ENCODE results near the gene PHLDB2.

DNA sequence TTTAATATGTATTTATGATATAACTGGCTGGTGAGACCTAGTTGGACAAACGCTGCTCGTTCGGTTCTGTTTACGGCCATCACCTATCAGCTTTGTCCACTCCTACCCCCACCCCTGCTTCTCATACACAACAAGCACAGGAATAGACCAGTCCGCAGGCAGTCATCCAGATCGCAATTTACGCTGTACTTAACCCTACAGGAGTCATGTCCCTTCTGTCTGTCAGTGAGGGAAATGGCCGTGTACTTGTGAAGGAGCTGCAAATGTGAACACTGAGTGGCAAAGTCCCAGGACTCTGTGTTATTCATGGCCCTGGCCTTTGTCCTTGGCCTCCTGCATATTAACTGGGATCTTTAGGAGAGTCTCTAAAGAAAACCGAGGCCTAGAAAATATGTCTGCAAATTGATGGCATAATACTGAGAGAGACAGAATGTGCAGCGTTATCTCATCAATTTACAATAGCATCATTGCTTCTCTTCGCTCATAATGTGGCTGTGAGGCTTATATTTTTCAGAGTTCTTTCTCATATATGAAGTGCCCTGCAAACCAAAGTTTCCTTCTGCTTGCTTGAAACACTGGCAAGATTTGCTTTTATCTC, 112.6 kb downstream of the PHLDB2 start:
- TF ChIP-seq, protein P1, sequence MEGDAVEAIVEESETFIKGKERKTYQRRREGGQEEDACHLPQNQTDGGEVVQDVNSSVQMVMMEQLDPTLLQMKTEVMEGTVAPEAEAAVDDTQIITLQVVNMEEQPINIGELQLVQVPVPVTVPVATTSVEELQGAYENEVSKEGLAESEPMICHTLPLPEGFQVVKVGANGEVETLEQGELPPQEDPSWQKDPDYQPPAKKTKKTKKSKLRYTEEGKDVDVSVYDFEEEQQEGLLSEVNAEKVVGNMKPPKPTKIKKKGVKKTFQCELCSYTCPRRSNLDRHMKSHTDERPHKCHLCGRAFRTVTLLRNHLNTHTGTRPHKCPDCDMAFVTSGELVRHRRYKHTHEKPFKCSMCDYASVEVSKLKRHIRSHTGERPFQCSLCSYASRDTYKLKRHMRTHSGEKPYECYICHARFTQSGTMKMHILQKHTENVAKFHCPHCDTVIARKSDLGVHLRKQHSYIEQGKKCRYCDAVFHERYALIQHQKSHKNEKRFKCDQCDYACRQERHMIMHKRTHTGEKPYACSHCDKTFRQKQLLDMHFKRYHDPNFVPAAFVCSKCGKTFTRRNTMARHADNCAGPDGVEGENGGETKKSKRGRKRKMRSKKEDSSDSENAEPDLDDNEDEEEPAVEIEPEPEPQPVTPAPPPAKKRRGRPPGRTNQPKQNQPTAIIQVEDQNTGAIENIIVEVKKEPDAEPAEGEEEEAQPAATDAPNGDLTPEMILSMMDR (IDR thresholded peaks at IDR 0.05), result no peak
- no peak for TF ChIP-seq POLR2A (IDR thresholded peaks at IDR 0.05)

All from body of pancreas (tissue), 4 donors.